Activated B cell treated with CpG ODN at 0.5 μM for 24 hours (primary cell): ENCODE data around the gene KIF19. TPM values are rescaled to one million over a fixed set of nuclear protein-coding genes. Genes with fewer than 3 reads are reported as not detected.
"Not testable (repeated sequence)": the region's sequence is repeated elsewhere in the genome, so short reads cannot be mapped to it uniquely, and the experiment has no call there.

ENCODE experiments used
- ATAC-seq: fragments of 200-7000 bp; cut with Tn5 transposase; one replicate; pipeline ENCODE4 v1.10.0; 2021; ENCODE audit warnings: low read depth, mild to moderate bottlenecking, moderate library complexity
- CTCF ChIA-PET: fragments of 350-600 bp; sonication (Branson Sonifier 250); formaldehyde crosslinking; loops from one replicate; lab custom pipeline; 2021; ENCODE audit warnings: antibody characterized with exemption; lab: Charles Lee
- POLR2A ChIA-PET: fragments of 350-600 bp; sonication (Branson Sonifier 250); formaldehyde crosslinking; loops from one replicate; lab custom pipeline; 2021; ENCODE audit warnings: antibody characterized with exemption; lab: Charles Lee
- DNase-seq: peaks from one replicate; pipeline ENCODE4 v3.0.0; 2022
- H3K27ac Mint-ChIP-seq: one replicate; pipeline ENCODE4 v1.8.0; 2020; ENCODE audit warnings: mixed read lengths
- H3K27me3 Mint-ChIP-seq: one replicate; pipeline ENCODE4 v1.8.0; 2021; ENCODE audit warnings: mixed read lengths
- H3K36me3 Mint-ChIP-seq: one replicate; pipeline ENCODE4 v1.8.0; 2021; ENCODE audit warnings: low read depth, mixed read lengths
- H3K4me1 Mint-ChIP-seq: one replicate; pipeline ENCODE4 v1.8.0; 2021; ENCODE audit warnings: mixed read lengths
- H3K4me3 Mint-ChIP-seq: one replicate; pipeline ENCODE4 v1.8.0; 2020; ENCODE audit warnings: mild to moderate bottlenecking, mixed read lengths
- H3K9me3 Mint-ChIP-seq: one replicate; pipeline ENCODE4 v1.8.0; 2020; ENCODE audit warnings: mixed read lengths
- CTCF ChIP-seq: fragments of 200-600 bp; IDR thresholded peaks from one replicate; pipeline ENCODE4 v1.8.0; 2022; ENCODE audit warnings: antibody characterized with exemption, mild to moderate bottlenecking
- intact Hi-C: fragments of 100-400 bp; cut with micrococcal nuclease; formaldehyde crosslinking; loops from one replicate; pipeline ENCODE4 v1.15.1; 2024
- total RNA-seq: library from RNA; stranded (reverse); gene quantifications from 2 replicates; pipeline ENCODE4 v1.2.3, GENCODE V29; 2022

Gene KIF19
- not detected in 2 replicates for total RNA-seq

GRCh38 chr17:74325743-74326379 lies at the start of gene KIF19:
KIF19 (plus strand) TSS chr17:74326226; CDS start chr17:74326350, 124 bp downstream.
- DNase-seq (no peak), ATAC-seq (peak; percentile 66)
- ChIA-PET POLR2A (no interaction called here), CTCF (no interaction called here)
- no peak within 1 kb of the TSS for H3K4me3 Mint-ChIP-seq
- H3K27me3 Mint-ChIP-seq, result peaks cover 47% of the 10 kb centered on the region
- no peaks in the 10 kb centered on the region for H3K36me3 Mint-ChIP-seq
- H3K27ac Mint-ChIP-seq, result no peak within 1 kb of the TSS
- H3K4me1 Mint-ChIP-seq, result peaks cover 9% of the 10 kb centered on the region
- no peak for TF ChIP-seq CTCF
- no peaks in the 10 kb centered on the region for H3K9me3 Mint-ChIP-seq
- intact Hi-C loops, result no loop called here

- POLR2A ChIA-PET, result no interaction called here
These were observed 49.5 kb upstream of the KIF19 start for GRCh38 chr17:74276541-74277009.

GRCh38 chr17:74277935-74278334 lies 48.1 kb upstream of the KIF19 start:
- H3K4me1 Mint-ChIP-seq, result peaks cover 21% of the 10 kb centered on the region

More at GRCh38 chr17:74276541-74277009, 49.5 kb upstream of the KIF19 start:
- Mint-ChIP-seq H3K27ac (no peak overlapping the region), H3K27me3 (peaks cover 25% of the 10 kb centered on the region), H3K4me3 (no peak overlapping the region), H3K4me1 (peaks cover 19% of the 10 kb centered on the region), H3K36me3 (no peaks in the 10 kb centered on the region), H3K9me3 (no peaks in the 10 kb centered on the region)
- no peak for TF ChIP-seq CTCF
- DNase-seq (no peak), ATAC-seq (no peak)
- CTCF ChIA-PET, result interaction anchor here (0.6 kb wide), 1 partner anchor 223 kb away, joined by 3 read pairs; no protein-coding TSS in a partner anchor
- intact Hi-C loops, result no loop called here

GRCh38 chr17:74279617-74280016 lies 46.4 kb upstream of the KIF19 start:
- CTCF ChIA-PET, result interaction anchor here (0.5 kb wide), 1 partner anchor 340 kb away, joined by 3 read pairs; no protein-coding TSS in a partner anchor
- H3K27ac Mint-ChIP-seq, ATAC-seq, H3K4me3 Mint-ChIP-seq, H3K9me3 Mint-ChIP-seq, intact Hi-C loops, H3K36me3 Mint-ChIP-seq, DNase-seq, POLR2A ChIA-PET: not testable (repeated sequence)
- peaks cover 12% of the 10 kb centered on the region for H3K27me3 Mint-ChIP-seq
- H3K4me1 Mint-ChIP-seq, result peaks cover 11% of the 10 kb centered on the region

More at GRCh38 chr17:74277935-74278334, 48.1 kb upstream of the KIF19 start:
- POLR2A ChIA-PET, result no interaction called here
- Mint-ChIP-seq H3K36me3 (no peaks in the 10 kb centered on the region), H3K27me3 (peaks cover 23% of the 10 kb centered on the region), H3K27ac (no peak overlapping the region), H3K9me3 (no peaks in the 10 kb centered on the region), H3K4me3 (no peak overlapping the region)
- ATAC-seq (no peak), DNase-seq (no peak)
- CTCF ChIA-PET, result no interaction called here
- intact Hi-C loops, result no loop called here
- TF ChIP-seq CTCF, result no peak

- H3K9me3 Mint-ChIP-seq, result no peaks in the 10 kb centered on the region
- intact Hi-C loops, result no loop called here
- peaks cover 11% of the 10 kb centered on the region for H3K27me3 Mint-ChIP-seq
- CTCF ChIA-PET, result no interaction called here
- peak; percentile 37 for ATAC-seq
- TF ChIP-seq CTCF, result no peak
- POLR2A ChIA-PET, result no interaction called here
- H3K36me3 Mint-ChIP-seq, result no peaks in the 10 kb centered on the region
- H3K4me1 Mint-ChIP-seq, result peaks cover 11% of the 10 kb centered on the region
- H3K4me3 Mint-ChIP-seq, result no peak overlapping the region
- H3K27ac Mint-ChIP-seq, result no peak overlapping the region
- DNase-seq, result no peak
These were observed 45.9 kb upstream of the KIF19 start for GRCh38 chr17:74280093-74280513.
